HFFc6 (cell line): ENCODE data around the gene IFFO2. TPM values are rescaled to one million over a fixed set of nuclear protein-coding genes. Genes with fewer than 3 reads are reported as not detected.

Experiments
- DNase-seq: peaks from one replicate; pipeline ENCODE4 v3.0.0-alpha.2; 2018
- H3K27ac Mint-ChIP-seq: 2 replicates; pipeline ENCODE4 v1.8.0; 2020; ENCODE audit warnings: mild to moderate bottlenecking, mixed read lengths
- H3K27me3 Mint-ChIP-seq: 2 replicates; pipeline ENCODE4 v1.8.0; 2021; ENCODE audit warnings: mild to moderate bottlenecking, moderate library complexity, mixed read lengths; ENCODE audit not compliant: insufficient read depth
- H3K36me3 Mint-ChIP-seq: 2 replicates; pipeline ENCODE4 v1.8.0; 2021; ENCODE audit warnings: low read depth, mixed read lengths
- H3K4me1 Mint-ChIP-seq: 2 replicates; pipeline ENCODE4 v1.8.0; 2020; ENCODE audit warnings: low read depth, mixed read lengths
- H3K4me3 Mint-ChIP-seq: 2 replicates; pipeline ENCODE4 v1.8.0; 2020; ENCODE audit warnings: mild to moderate bottlenecking, moderate library complexity, mixed read lengths
- H3K9me3 Mint-ChIP-seq: 2 replicates; pipeline ENCODE4 v1.8.0; 2020; ENCODE audit warnings: mild to moderate bottlenecking, mixed read lengths
- CTCF ChIP-seq: fragments of 200-600 bp; sonication (generic); IDR thresholded peaks from 2 replicates; pipeline ENCODE4 v1.5.0; 2021; ENCODE audit warnings: antibody characterized with exemption, mild to moderate bottlenecking
- total RNA-seq, 6 experiments: library from RNA; stranded (reverse); fragmentation: NEBNext Ultra II Directional; extraction: Animal tissue kit (Norgen Biotek cat#: 25700); gene quantifications; 2 replicates in 1 of 6; 3 replicates in 5 of 6; pipeline ENCODE4 v1.2.3, GENCODE V29; 2021

IFFO2 gene
- total RNA-seq, 6 experiments from 2014 or later, result 19.9 to 28.9 (median 21.0) TPM

GRCh38 chr1:18938008-18938706 is 18.3 kb downstream of the IFFO2 start:
- no peak for TF ChIP-seq CTCF
- peak overlapping the region; percentile 61 for H3K27ac Mint-ChIP-seq

GRCh38 chr1:18937539-18937938 is 18.9 kb downstream of the IFFO2 start:
- DNase-seq, result no peak
- no peaks in the 10 kb centered on the region for H3K36me3 Mint-ChIP-seq
- peaks cover 68% of the 10 kb centered on the region for H3K4me1 Mint-ChIP-seq
- H3K27me3 Mint-ChIP-seq, result peaks cover 3% of the 10 kb centered on the region; the same call in 1 of the 2 replicates
- H3K9me3 Mint-ChIP-seq, result no peaks in the 10 kb centered on the region
- H3K27ac Mint-ChIP-seq, result peak overlapping the region; percentile 28
- no peak overlapping the region for H3K4me3 Mint-ChIP-seq
- TF ChIP-seq CTCF, result no peak

More at GRCh38 chr1:18938008-18938706, 18.3 kb downstream of the IFFO2 start:
- Mint-ChIP-seq H3K9me3 (no peaks in the 10 kb centered on the region), H3K36me3 (no peaks in the 10 kb centered on the region), H3K4me3 (no peak overlapping the region), H3K27me3 (peaks cover 3% of the 10 kb centered on the region; the same call in 1 of the 2 replicates), H3K4me1 (peaks cover 64% of the 10 kb centered on the region)
- DNase-seq, result no peak

GRCh38 chr1:18936814-18937481 is 19.5 kb downstream of the IFFO2 start:
- Mint-ChIP-seq H3K4me3 (no peak overlapping the region), H3K4me1 (peaks cover 68% of the 10 kb centered on the region), H3K27me3 (peaks cover 3% of the 10 kb centered on the region; the same call in 1 of the 2 replicates), H3K36me3 (no peaks in the 10 kb centered on the region), H3K9me3 (no peaks in the 10 kb centered on the region), H3K27ac (peak overlapping the region; percentile 28; the same call in 1 of the 2 replicates)
- no peak for DNase-seq
- no peak for TF ChIP-seq CTCF

GRCh38 chr1:18936471-18936813 is 20.0 kb downstream of the IFFO2 start:
- Mint-ChIP-seq H3K27ac (no peak overlapping the region), H3K27me3 (peaks cover 3% of the 10 kb centered on the region; the same call in 1 of the 2 replicates), H3K36me3 (no peaks in the 10 kb centered on the region), H3K9me3 (no peaks in the 10 kb centered on the region), H3K4me1 (peaks cover 68% of the 10 kb centered on the region), H3K4me3 (no peak overlapping the region)
- DNase-seq, result no peak
- no peak for TF ChIP-seq CTCF

- TF ChIP-seq CTCF, result no peak
- Mint-ChIP-seq H3K36me3 (no peaks in the 10 kb centered on the region), H3K4me3 (no peak overlapping the region), H3K27ac (no peak overlapping the region), H3K9me3 (no peaks in the 10 kb centered on the region), H3K4me1 (peaks cover 60% of the 10 kb centered on the region), H3K27me3 (no peaks in the 10 kb centered on the region)
- no peak for DNase-seq
Observed at GRCh38 chr1:18934205-18935000, 22.1 kb downstream of the IFFO2 start.
